HG02642 (cell line): ENCODE results near the gene BICDL1.
"Not testable (repeated sequence)": the region's sequence is repeated elsewhere in the genome, so short reads cannot be mapped to it uniquely, and the experiment has no call there.

Source experiments
- ATAC-seq: cut with Tn5 transposase; IDR thresholded peaks from one replicate; pipeline ENCODE4 v1.9.1; 2021; ENCODE audit warnings: mild to moderate bottlenecking; ENCODE audit not compliant: unreplicated experiment, poor library complexity

The BICDL1 gene

GRCh38 chr12:119988472-119989360 lies at the start of gene BICDL1:
TSS of gene BICDL1 (plus strand) at chr12:119989236. CDS start at chr12:119989869, 633 bp downstream.
- ATAC-seq, result peak; percentile 83

GRCh38 chr12:119940897-119941296 lies 48.1 kb upstream of the BICDL1 start:
- no peak for ATAC-seq

GRCh38 chr12:119942386-119942785 lies 46.6 kb upstream of the BICDL1 start:
- ATAC-seq, result no peak

- ATAC-seq, result no peak
These were observed 42.8 kb upstream of the BICDL1 start for GRCh38 chr12:119946213-119946612.

- ATAC-seq, result no peak
These were observed 39.9 kb upstream of the BICDL1 start for GRCh38 chr12:119949145-119949544.

- no peak for ATAC-seq
These were observed 39.4 kb upstream of the BICDL1 start for GRCh38 chr12:119949594-119949993.

- ATAC-seq, result no peak
These were observed 33.0 kb upstream of the BICDL1 start for GRCh38 chr12:119956047-119956446.

- ATAC-seq, result no peak
These were observed 31.9 kb upstream of the BICDL1 start for GRCh38 chr12:119957135-119957534.

- ATAC-seq, result no peak
These were observed 29.6 kb upstream of the BICDL1 start for GRCh38 chr12:119959435-119959834.

GRCh38 chr12:119964123-119964522 lies 24.9 kb upstream of the BICDL1 start:
- ATAC-seq, result no peak

GRCh38 chr12:119964929-119965328 lies 24.1 kb upstream of the BICDL1 start:
- no peak for ATAC-seq

- ATAC-seq, result no peak
These were observed 8.8 kb upstream of the BICDL1 start for GRCh38 chr12:119980242-119980641.

GRCh38 chr12:119980702-119981101 lies 8.3 kb upstream of the BICDL1 start:
- ATAC-seq, result not testable (repeated sequence)

- no peak for ATAC-seq
These were observed 310 bp downstream of the BICDL1 start for GRCh38 chr12:119989361-119989730.

- peak; percentile 40 for ATAC-seq
These were observed 820 bp downstream of the BICDL1 start for GRCh38 chr12:119989731-119990381.

- no peak for ATAC-seq
These were observed 1.4 kb downstream of the BICDL1 start for GRCh38 chr12:119990382-119990874.

- no peak for ATAC-seq
These were observed 3.2 kb downstream of the BICDL1 start for GRCh38 chr12:119992129-119992705.

GRCh38 chr12:119994892-119995658 lies 6.0 kb downstream of the BICDL1 start:
- ATAC-seq, result no peak

GRCh38 chr12:119996417-119996816 lies 7.4 kb downstream of the BICDL1 start:
- no peak for ATAC-seq

- no peak for ATAC-seq
These were observed 9.6 kb downstream of the BICDL1 start for GRCh38 chr12:119998471-119999245.
